ENCODE results near the gene COQ10A.

Gene COQ10A

DNA sequence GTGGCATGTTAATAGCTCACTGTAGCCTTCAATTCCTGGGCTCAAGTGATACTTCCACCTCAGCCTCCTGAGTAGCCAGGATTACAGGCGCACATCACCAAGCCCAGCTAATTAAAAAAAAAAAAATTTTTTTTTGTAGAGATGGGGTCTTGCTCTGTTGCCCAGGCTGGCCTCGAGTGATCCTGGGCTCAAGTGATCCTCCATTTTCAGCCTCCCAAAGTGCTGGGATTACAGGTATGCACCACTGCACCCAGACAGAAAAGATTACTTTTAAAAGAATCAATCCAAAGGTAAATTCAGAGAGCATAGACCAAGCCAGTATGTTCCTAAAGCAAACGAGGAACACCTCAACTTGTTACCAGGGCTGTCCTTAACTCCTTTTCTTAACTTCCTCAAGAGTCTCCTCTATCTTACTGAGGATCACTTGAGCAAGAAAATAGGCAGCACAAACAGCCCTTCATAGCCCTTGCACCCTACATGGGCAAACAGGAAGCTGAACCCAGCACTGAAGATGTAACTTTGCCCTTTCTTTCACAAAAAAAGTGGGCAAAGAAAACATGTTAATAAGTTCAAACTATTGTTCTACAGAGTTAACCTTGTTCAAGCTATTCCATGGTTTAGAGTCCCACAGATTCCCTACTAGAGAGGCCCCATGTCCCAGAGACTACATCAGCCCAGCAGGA is 22.1 kb downstream of the COQ10A start:
- no peak overlapping the region for H3K4me3 ChIP-seq (ENCODE audit: low read depth, low read length)
- DNase-seq (ENCODE audit: low read depth), result no peak
- in situ Hi-C loops (cut with HindIII; ENCODE audit: low sequenced_read_pairs), result no loop called here
- TF ChIP-seq, protein P1, sequence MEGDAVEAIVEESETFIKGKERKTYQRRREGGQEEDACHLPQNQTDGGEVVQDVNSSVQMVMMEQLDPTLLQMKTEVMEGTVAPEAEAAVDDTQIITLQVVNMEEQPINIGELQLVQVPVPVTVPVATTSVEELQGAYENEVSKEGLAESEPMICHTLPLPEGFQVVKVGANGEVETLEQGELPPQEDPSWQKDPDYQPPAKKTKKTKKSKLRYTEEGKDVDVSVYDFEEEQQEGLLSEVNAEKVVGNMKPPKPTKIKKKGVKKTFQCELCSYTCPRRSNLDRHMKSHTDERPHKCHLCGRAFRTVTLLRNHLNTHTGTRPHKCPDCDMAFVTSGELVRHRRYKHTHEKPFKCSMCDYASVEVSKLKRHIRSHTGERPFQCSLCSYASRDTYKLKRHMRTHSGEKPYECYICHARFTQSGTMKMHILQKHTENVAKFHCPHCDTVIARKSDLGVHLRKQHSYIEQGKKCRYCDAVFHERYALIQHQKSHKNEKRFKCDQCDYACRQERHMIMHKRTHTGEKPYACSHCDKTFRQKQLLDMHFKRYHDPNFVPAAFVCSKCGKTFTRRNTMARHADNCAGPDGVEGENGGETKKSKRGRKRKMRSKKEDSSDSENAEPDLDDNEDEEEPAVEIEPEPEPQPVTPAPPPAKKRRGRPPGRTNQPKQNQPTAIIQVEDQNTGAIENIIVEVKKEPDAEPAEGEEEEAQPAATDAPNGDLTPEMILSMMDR (IDR thresholded peaks at IDR 0.05; ENCODE audit: low read depth, low read length, missing control alignments), result no peak

DNA sequence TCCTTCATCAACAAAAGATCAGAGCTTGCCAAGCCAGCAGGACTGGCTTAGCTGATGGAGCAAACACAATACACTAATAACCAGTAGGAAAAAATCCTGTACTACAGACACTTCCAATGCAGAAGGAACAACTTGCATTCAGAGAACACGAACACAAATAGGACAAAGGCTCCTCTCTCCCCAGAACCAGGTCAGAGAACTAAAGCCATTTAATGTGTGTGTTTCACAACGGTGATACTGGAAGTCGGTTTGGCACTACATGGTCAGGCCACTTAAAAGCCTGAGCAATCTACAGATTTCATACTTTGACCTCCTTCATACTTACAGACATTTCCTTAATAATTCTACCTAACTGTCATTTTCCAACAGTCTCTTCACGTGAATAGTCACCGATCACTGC is 27.1 kb downstream of the COQ10A start:
- in situ Hi-C loops (cut with HindIII; ENCODE audit: low sequenced_read_pairs), result no loop called here
- DNase-seq (ENCODE audit: low read depth), result no peak
- TF ChIP-seq, protein P1 (IDR thresholded peaks at IDR 0.05; ENCODE audit: low read depth, low read length, missing control alignments), result no peak
- H3K4me3 ChIP-seq (ENCODE audit: low read depth, low read length), result no peak overlapping the region

DNA sequence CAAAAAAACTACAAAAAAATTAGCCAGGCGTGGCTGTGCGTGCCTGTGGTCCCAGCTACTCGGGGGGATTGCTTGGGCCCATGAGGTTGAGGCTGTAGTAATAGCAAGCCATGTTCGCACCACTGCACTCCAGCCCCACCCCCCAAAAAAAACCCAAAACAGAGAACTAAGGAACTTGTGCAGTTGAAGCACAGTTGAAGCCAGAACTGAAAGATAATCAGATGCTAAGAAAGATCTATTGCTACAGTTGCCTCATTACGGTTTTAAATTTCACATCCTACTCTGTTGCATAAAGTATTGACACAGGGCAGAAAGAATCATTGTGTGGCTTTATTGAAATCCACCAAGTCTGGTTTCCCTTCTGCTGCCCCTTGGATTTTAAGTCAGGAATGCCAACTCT is 29.6 kb downstream of the COQ10A start:
- TF ChIP-seq, protein P1 (IDR thresholded peaks at IDR 0.05; ENCODE audit: low read depth, low read length, missing control alignments), result no peak
- DNase-seq (ENCODE audit: low read depth), result no peak
- H3K4me3 ChIP-seq (ENCODE audit: low read depth, low read length), result no peak overlapping the region
- in situ Hi-C loops (cut with HindIII; ENCODE audit: low sequenced_read_pairs), result no loop called here

DNA sequence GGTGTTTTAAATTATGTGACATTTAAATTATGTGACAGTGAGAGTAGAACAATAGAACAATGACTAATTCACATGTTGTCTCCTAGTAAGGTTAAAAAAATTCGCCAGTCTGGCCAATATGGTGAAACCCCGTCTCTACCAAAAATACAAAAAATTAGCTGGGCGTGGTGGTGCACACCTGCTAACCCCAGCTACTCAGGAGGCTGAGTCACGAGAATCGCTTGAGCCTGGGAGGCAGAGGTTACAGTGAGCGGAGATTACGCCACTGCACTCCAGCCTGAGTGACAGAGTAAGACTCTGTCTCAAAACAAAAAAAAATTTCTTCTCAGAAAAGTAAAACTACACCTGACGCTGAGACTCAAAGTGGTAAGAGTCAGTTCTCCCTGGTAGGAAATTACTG is 30.7 kb downstream of the COQ10A start:
- H3K4me3 ChIP-seq (ENCODE audit: low read depth, low read length), result no peak overlapping the region
- in situ Hi-C loops (cut with HindIII; ENCODE audit: low sequenced_read_pairs), result no loop called here
- no peak for DNase-seq (ENCODE audit: low read depth)
- TF ChIP-seq, protein P1 (IDR thresholded peaks at IDR 0.05; ENCODE audit: low read depth, low read length, missing control alignments), result no peak

DNA sequence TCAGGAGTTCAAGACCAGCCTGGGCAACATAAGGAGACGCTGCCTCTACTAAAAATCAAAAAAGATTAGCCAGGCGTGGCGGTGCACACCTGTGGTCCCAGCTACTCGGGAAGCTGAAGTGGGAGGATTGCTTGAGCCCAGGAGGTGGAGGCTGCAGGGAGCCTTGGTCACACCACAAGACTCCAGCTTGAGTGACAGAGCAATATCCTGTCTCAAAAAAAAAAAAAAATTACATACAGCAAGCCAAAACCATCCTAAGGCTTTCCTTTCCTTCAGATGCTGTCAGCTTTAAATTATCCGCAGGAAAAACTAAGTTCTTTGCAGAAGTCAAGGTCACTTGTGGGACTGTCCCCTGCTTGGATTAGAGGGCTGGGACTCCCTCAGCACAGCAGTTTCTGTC is 32.1 kb downstream of the COQ10A start:
- TF ChIP-seq, protein P1 (IDR thresholded peaks at IDR 0.05; ENCODE audit: low read depth, low read length, missing control alignments), result no peak
- peak overlapping the region; percentile 94 for H3K4me3 ChIP-seq (ENCODE audit: low read depth, low read length)
- DNase-seq (ENCODE audit: low read depth), result no peak
- in situ Hi-C loops (cut with HindIII; ENCODE audit: low sequenced_read_pairs), result no loop called here

DNA sequence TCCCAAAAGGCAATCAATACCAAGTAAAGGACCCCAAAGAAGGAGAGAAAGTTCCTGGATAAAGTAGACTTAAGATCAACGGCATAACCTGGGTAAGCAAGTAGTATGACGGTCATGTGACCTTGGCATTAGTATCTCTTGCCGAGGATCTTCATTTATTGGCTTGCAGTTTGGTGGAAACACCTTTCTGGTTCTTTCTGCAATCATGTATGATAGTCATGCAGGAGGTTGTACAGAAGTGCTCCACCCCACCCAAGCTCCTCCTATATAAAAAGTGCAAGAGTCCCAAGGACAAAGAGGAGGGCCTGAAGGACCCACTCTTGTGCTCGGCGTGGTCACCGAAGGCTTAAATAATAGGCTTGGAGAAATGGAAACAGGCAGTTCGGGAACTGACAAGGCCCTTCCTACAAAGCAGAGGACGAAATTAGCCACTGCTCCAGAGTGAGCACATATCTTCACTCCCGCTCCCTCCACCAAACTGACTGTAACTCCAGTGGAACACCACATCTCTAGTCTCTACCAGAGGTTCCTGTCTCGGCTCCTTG is 32.6 kb downstream of the COQ10A start:
- in situ Hi-C loops (cut with HindIII; ENCODE audit: low sequenced_read_pairs), result no loop called here
- DNase-seq (ENCODE audit: low read depth), result no peak
- TF ChIP-seq, protein P1 (IDR thresholded peaks at IDR 0.05; ENCODE audit: low read depth, low read length, missing control alignments), result no peak
- peak overlapping the region; percentile 94 for H3K4me3 ChIP-seq (ENCODE audit: low read depth, low read length)

Data from astrocyte of the cerebellum (primary cell).